Type B pancreatic cell (in vitro differentiated cells): ENCODE measurements around the gene NUP210L. TPM values are rescaled to one million over a fixed set of nuclear protein-coding genes. Genes with fewer than 3 reads are reported as not detected.

Experiments
- DNase-seq: peaks from one replicate; pipeline ENCODE4 v3.0.0; 2021; ENCODE audit warnings: mixed read lengths; ENCODE audit not compliant: unreplicated experiment; ENCODE audit errors: extremely low spot score
- H3K27ac Mint-ChIP-seq: 2 replicates; pipeline ENCODE4 v1.8.0; 2021; ENCODE audit warnings: mild to moderate bottlenecking, mixed read lengths
- H3K27me3 Mint-ChIP-seq: 2 replicates; pipeline ENCODE4 v1.8.0; 2021; ENCODE audit warnings: mixed read lengths
- H3K36me3 Mint-ChIP-seq: 2 replicates; pipeline ENCODE4 v1.8.0; 2021; ENCODE audit warnings: mixed read lengths
- H3K4me1 Mint-ChIP-seq: one replicate; pipeline ENCODE4 v1.8.0; 2021; ENCODE audit warnings: mixed read lengths; ENCODE audit not compliant: unreplicated experiment
- H3K4me3 Mint-ChIP-seq: 2 replicates; pipeline ENCODE4 v1.8.0; 2021; ENCODE audit warnings: mild to moderate bottlenecking, mixed read lengths
- H3K9me3 Mint-ChIP-seq: 2 replicates; pipeline ENCODE4 v1.8.0; 2021; ENCODE audit warnings: mixed read lengths
- CTCF ChIP-seq: fragments of 200-600 bp; sonication (generic); conservative IDR thresholded peaks from 2 replicates; pipeline ENCODE4 v1.5.0; 2021; ENCODE audit warnings: antibody characterized with exemption, mild to moderate bottlenecking
- microRNA-seq: library from miRNA; unstranded; fragments of <30 nt; microRNA quantifications from one replicate; pipeline ENCODE4, GENCODE V29; 2020
- total RNA-seq: library from RNA; stranded (reverse); gene quantifications from 2 replicates; pipeline ENCODE4 v1.2.1, GENCODE V29; 2021; ENCODE audit warnings: low replicate concordance

The NUP210L gene
- total RNA-seq, 1 donor from 2014 or later: not detected

DNA sequence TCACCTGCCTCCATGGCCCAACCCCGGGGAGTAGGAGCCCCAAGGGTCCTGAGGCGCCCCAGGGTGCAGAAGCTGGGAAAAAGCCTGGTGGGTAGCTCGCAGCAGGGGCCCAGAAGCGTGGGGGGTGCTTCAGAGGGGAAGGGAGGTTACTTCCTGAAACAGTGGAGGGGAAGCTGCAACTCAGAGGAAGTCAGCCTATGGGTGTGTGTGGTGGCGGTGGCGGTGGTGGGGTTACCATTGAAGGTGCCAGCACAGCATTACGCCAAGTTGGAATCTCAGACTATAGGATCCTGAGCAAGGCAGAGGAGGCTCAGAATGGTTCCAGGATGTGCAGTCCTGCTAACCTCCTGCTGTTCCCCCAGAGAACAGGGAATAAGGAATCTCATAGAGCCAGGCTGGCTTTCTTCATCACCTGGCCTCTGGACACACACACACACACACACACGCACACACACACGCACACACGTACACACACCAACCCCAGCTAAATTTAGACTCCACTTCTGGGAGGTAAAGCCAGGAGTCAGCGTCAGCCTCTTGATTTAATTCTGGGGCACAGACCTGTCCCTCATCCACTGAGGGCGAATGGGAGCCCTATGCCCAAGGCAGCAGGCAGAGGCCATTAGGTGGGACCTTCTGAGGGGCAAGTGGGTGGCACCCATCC lies 209.6 kb downstream of the NUP210L start:
- Mint-ChIP-seq H3K4me1 (peaks cover 7% of the 10 kb centered on the region), H3K27ac (peak overlapping the region; percentile 76), H3K9me3 (no peaks in the 10 kb centered on the region), H3K4me3 (peak overlapping the region; percentile 88), H3K36me3 (peaks cover 2% of the 10 kb centered on the region), H3K27me3 (no peaks in the 10 kb centered on the region)
- no peak for TF ChIP-seq CTCF
- DNase-seq: no peak

- TF ChIP-seq CTCF: no peak
- Mint-ChIP-seq H3K36me3 (no peaks in the 10 kb centered on the region), H3K4me1 (peaks cover 7% of the 10 kb centered on the region), H3K27ac (peak overlapping the region; percentile 19), H3K27me3 (no peaks in the 10 kb centered on the region), H3K9me3 (no peaks in the 10 kb centered on the region), H3K4me3 (peak overlapping the region; percentile 88)
- no peak for DNase-seq
Observed at GRCh38 chr1:153944827-153945117, 210.1 kb downstream of the NUP210L start.

DNA sequence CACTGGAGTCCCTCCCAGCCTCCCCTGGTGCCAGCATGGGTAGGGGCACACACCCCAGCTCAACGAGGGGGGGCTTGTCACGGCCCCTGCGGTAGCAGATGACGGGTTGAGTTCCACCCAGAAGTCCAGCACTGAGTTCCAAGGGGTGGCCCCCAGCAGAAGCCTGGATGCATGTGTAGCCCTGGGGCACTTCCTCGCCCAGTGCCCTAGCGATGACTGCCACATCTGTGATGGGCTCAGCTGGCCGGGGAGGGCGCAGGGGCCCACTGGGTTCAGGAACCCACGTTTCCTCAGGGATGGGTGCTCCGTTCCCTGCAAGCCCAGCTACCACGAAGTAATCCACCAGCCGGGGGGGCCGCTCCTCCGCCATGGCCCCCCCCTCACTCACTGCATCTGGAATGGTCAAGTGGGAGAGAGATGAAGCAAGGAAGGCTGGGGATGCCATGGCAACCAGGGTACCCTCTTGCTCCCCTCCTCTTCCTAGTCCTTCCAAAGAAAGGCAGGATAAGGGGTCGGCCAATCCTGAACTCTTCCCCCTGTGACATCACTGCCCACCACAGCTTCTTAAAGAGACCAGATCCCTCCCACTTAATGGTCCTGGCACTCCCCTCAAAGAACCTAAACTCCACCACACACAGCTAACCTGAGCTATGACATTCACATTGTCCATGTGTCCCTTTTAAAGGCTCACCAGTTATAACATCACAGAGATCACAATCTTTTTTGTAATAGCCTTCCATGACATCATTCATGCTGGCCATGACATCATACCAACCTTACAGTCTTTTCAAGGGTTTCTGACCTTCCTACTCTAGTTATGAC lies 210.7 kb downstream of the NUP210L start:
- no peak for TF ChIP-seq CTCF
- Mint-ChIP-seq H3K9me3 (no peaks in the 10 kb centered on the region), H3K27me3 (no peaks in the 10 kb centered on the region), H3K36me3 (no peaks in the 10 kb centered on the region), H3K4me1 (peaks cover 7% of the 10 kb centered on the region), H3K27ac (peak overlapping the region; percentile 19), H3K4me3 (peak overlapping the region; percentile 88)
- no peak for DNase-seq

GRCh38 chr1:153942766-153943549 lies 211.9 kb downstream of the NUP210L start:
- Mint-ChIP-seq H3K27ac (no peak overlapping the region), H3K9me3 (no peaks in the 10 kb centered on the region)

More at GRCh38 chr1:153942766-153943549, 211.9 kb downstream of the NUP210L start:
- Mint-ChIP-seq H3K27me3 (no peaks in the 10 kb centered on the region), H3K36me3 (no peaks in the 10 kb centered on the region), H3K4me3 (no peak overlapping the region), H3K4me1 (peaks cover 7% of the 10 kb centered on the region)
- DNase-seq: no peak
- no peak for TF ChIP-seq CTCF

Small RNA genes within 50 kb of the gene (microRNA-seq; reads per million reads assigned to microRNA genes)
- gene MIR190B: 11.3 reads per million, percentile 34 among the genes with 10 or more reads in this experiment
- not detected for gene MIR5698
- gene MIR6737: not detected

Other genes starting within 250 kb of the NUP210L start
- 39.0 and 51.4 TPM in 2 replicates for gene GATAD2B, start 232.1 kb downstream of the NUP210L start, total RNA-seq
- gene DENND4B, start 208.4 kb downstream of the NUP210L start, total RNA-seq: 43.0 and 70.7 TPM in 2 replicates
- 31.1 and 36.0 TPM in 2 replicates for gene CRTC2, start 196.5 kb downstream of the NUP210L start, total RNA-seq
- 75.7 and 93.4 TPM in 2 replicates for gene SLC39A1, start 191.5 kb downstream of the NUP210L start, total RNA-seq
- 17.2 and 31.8 TPM in 2 replicates for gene CREB3L4, start 187.2 kb downstream of the NUP210L start, total RNA-seq
- gene JTB, start 177.4 kb downstream of the NUP210L start, total RNA-seq: 99.2 and 153 TPM in 2 replicates
- 79.3 and 90.1 TPM in 2 replicates for gene RAB13, start 168.7 kb downstream of the NUP210L start, total RNA-seq
- 2,370 and 2,920 TPM in 2 replicates for gene RPS27, start 164.3 kb downstream of the NUP210L start, total RNA-seq
- gene TPM3, start 37.0 kb upstream of the NUP210L start, total RNA-seq: 263 and 371 TPM in 2 replicates
- not detected in 2 replicates for gene CFAP141, start 51.3 kb upstream of the NUP210L start, total RNA-seq
- 188 and 216 TPM in 2 replicates for gene UBAP2L, start 65.9 kb upstream of the NUP210L start, total RNA-seq
- gene HAX1, start 117.6 kb upstream of the NUP210L start, total RNA-seq: 62.2 and 70.0 TPM in 2 replicates
- 0.12 and 0.27 TPM in 2 replicates for gene AQP10, start 166.0 kb upstream of the NUP210L start, total RNA-seq
- gene ATP8B2, start 170.5 kb upstream of the NUP210L start, total RNA-seq: 11.5 and 39.5 TPM in 2 replicates